PC-9 (cell line): ENCODE results near the gene MAB21L1.

Experiments used
- EZH2 ChIP-seq: fragments of 200-600 bp; sonication (generic); IDR thresholded peaks from 2 replicates; pipeline ENCODE4 v1.8.0; 2017; ENCODE audit warnings: antibody characterized with exemption, low read depth
- TF ChIP-seq, protein P1 (sequence below): fragments of 200-600 bp; sonication (generic); conservative IDR thresholded peaks from 2 replicates; pipeline ENCODE4 v1.6.1; 2017; ENCODE audit warnings: mixed run types, antibody characterized with exemption, mild to moderate bottlenecking, moderate library complexity

DNA sequence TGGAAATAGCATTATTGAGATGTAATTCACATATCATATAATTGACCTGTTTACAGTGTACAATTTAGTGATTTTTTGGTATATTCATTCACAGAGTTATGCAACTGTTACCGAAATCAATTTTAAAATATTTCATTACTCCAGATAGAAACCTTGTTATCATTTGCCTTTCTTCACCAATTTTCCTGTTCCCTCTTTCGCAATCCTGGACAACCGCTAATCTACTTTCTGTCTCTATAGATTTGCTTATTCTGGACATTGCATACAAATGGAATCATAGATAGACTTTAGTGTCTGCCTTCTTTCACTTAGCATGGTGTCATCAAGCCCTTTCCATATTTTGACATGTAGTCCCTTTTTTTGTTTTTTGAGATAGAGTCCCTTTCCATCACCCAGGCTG lies 19.2 kb downstream of the MAB21L1 start:
- TF ChIP-seq, protein P1, sequence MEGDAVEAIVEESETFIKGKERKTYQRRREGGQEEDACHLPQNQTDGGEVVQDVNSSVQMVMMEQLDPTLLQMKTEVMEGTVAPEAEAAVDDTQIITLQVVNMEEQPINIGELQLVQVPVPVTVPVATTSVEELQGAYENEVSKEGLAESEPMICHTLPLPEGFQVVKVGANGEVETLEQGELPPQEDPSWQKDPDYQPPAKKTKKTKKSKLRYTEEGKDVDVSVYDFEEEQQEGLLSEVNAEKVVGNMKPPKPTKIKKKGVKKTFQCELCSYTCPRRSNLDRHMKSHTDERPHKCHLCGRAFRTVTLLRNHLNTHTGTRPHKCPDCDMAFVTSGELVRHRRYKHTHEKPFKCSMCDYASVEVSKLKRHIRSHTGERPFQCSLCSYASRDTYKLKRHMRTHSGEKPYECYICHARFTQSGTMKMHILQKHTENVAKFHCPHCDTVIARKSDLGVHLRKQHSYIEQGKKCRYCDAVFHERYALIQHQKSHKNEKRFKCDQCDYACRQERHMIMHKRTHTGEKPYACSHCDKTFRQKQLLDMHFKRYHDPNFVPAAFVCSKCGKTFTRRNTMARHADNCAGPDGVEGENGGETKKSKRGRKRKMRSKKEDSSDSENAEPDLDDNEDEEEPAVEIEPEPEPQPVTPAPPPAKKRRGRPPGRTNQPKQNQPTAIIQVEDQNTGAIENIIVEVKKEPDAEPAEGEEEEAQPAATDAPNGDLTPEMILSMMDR, result no peak
- TF ChIP-seq EZH2, result no peak
